Erythroblast (primary cell): ENCODE measurements around the gene ZNF492.
"Not testable (repeated sequence)": the region's sequence is repeated elsewhere in the genome, so short reads cannot be mapped to it uniquely, and the experiment has no call there.

ENCODE experiments used
- DNase-seq, 2 experiments: peaks; one replicate each; lab custom pipeline; 2025; lab: John Stamatoyannopoulos, UW
- GATA1 ChIP-seq: IDR thresholded peaks from 2 replicates; pipeline ENCODE4 v1.6.1; 2011; ENCODE audit warnings: low read depth, mild to moderate bottlenecking, control low read depth, low read length, moderate library complexity
- POLR2A ChIP-seq: IDR thresholded peaks from 2 replicates; pipeline ENCODE4 v1.6.1; 2011; ENCODE audit warnings: mild to moderate bottlenecking, low read length

The ZNF492 gene

GRCh38 chr19:22606954-22607652 is 27.0 kb upstream of the ZNF492 start:
- DNase-seq, result no peak
- TF ChIP-seq GATA1 (no peak), POLR2A (no peak)

GRCh38 chr19:22607653-22608430 is 26.3 kb upstream of the ZNF492 start:
- DNase-seq, result no peak

GRCh38 chr19:22608441-22608840 is 25.7 kb upstream of the ZNF492 start:
- no peak for TF ChIP-seq POLR2A
- no peak for TF ChIP-seq GATA1
- DNase-seq, result no peak

More at GRCh38 chr19:22607653-22608430, 26.3 kb upstream of the ZNF492 start:
- no peak for TF ChIP-seq POLR2A
- no peak for TF ChIP-seq GATA1

- DNase-seq, result no peak
- TF ChIP-seq POLR2A (no peak), GATA1 (no peak)
These were observed 24.5 kb upstream of the ZNF492 start for GRCh38 chr19:22609630-22610029.

GRCh38 chr19:22610121-22610520 is 24.0 kb upstream of the ZNF492 start:
- TF ChIP-seq POLR2A (no peak), GATA1 (no peak)

GRCh38 chr19:22612316-22612715 is 21.8 kb upstream of the ZNF492 start:
- no peak for DNase-seq
- TF ChIP-seq GATA1 (no peak), POLR2A (no peak)

More at GRCh38 chr19:22610121-22610520, 24.0 kb upstream of the ZNF492 start:
- DNase-seq, result no peak

- DNase-seq, result no peak
- TF ChIP-seq POLR2A (no peak), GATA1 (no peak)
These were observed 17.5 kb upstream of the ZNF492 start for GRCh38 chr19:22616659-22617058.

- not testable (repeated sequence) for DNase-seq
These were observed 16.9 kb upstream of the ZNF492 start for GRCh38 chr19:22617181-22617580.

- TF ChIP-seq GATA1 (no peak), POLR2A (no peak)
- DNase-seq, result no peak
These were observed 16.4 kb upstream of the ZNF492 start for GRCh38 chr19:22617614-22618320.

- no peak for DNase-seq
- no peak for TF ChIP-seq GATA1
- TF ChIP-seq POLR2A, result no peak
These were observed 14.8 kb upstream of the ZNF492 start for GRCh38 chr19:22619371-22619770.

GRCh38 chr19:22619932-22620331 is 14.2 kb upstream of the ZNF492 start:
- no peak for DNase-seq
- TF ChIP-seq GATA1 (no peak), POLR2A (no peak)

GRCh38 chr19:22620401-22620800 is 13.7 kb upstream of the ZNF492 start:
- no peak for DNase-seq
- TF ChIP-seq GATA1 (no peak), POLR2A (no peak)

- no peak for DNase-seq
- TF ChIP-seq GATA1 (no peak), POLR2A (no peak)
These were observed 13.2 kb upstream of the ZNF492 start for GRCh38 chr19:22620912-22621311.

- TF ChIP-seq GATA1 (no peak), POLR2A (no peak)
- no peak for DNase-seq
These were observed 12.1 kb upstream of the ZNF492 start for GRCh38 chr19:22622020-22622419.
